ENCODE results near the gene TTC32.

The TTC32 gene

GRCh38 chr2:19873014-19873413 lies 28.8 kb downstream of the TTC32 start:
- no peak for DNase-seq

GRCh38 chr2:19872302-19872701 lies 29.5 kb downstream of the TTC32 start:
- DNase-seq = no peak

GRCh38 chr2:19871836-19872235 lies 29.9 kb downstream of the TTC32 start:
- no peak for DNase-seq

GRCh38 chr2:19870792-19871191 lies 31.0 kb downstream of the TTC32 start:
- no peak for DNase-seq

- peak; percentile 60 for DNase-seq
These were observed 32.8 kb downstream of the TTC32 start for GRCh38 chr2:19868701-19869580.

- no peak for DNase-seq
These were observed 33.6 kb downstream of the TTC32 start for GRCh38 chr2:19868224-19868623.

GRCh38 chr2:19866771-19867170 lies 35.0 kb downstream of the TTC32 start:
- DNase-seq = no peak

GRCh38 chr2:19865151-19865550 lies 36.6 kb downstream of the TTC32 start:
- DNase-seq = no peak

GRCh38 chr2:19864381-19864780 lies 37.4 kb downstream of the TTC32 start:
- DNase-seq = no peak

GRCh38 chr2:19863303-19864041 lies 38.3 kb downstream of the TTC32 start:
- peak; percentile 57 for DNase-seq

GRCh38 chr2:19861813-19862212 lies 40.0 kb downstream of the TTC32 start:
- DNase-seq = no peak

- no peak for DNase-seq
These were observed 41.8 kb downstream of the TTC32 start for GRCh38 chr2:19860022-19860421.

GRCh38 chr2:19859565-19859964 lies 42.2 kb downstream of the TTC32 start:
- DNase-seq = no peak

GRCh38 chr2:19857806-19858205 lies 44.0 kb downstream of the TTC32 start:
- no peak for DNase-seq

GRCh38 chr2:19857100-19857499 lies 44.7 kb downstream of the TTC32 start:
- DNase-seq = no peak

GRCh38 chr2:19855542-19856431 lies 46.0 kb downstream of the TTC32 start:
- DNase-seq = no peak

GRCh38 chr2:19854596-19855541 lies 46.9 kb downstream of the TTC32 start:
- no peak for DNase-seq

- DNase-seq = no peak
These were observed 50.6 kb downstream of the TTC32 start for GRCh38 chr2:19851116-19851695.

GRCh38 chr2:19850056-19851050 lies 51.4 kb downstream of the TTC32 start:
- DNase-seq = no peak

- DNase-seq = no peak
These were observed 52.8 kb downstream of the TTC32 start for GRCh38 chr2:19848952-19849351.
